Effector memory CD8-positive, alpha-beta T cell (primary cell): ENCODE results near the gene BAHCC1.
A peak's percentile ranks its signal among the peaks of the same experiment; 100 is the strongest.
"Not testable (repeated sequence)": the region's sequence is repeated elsewhere in the genome, so short reads cannot be mapped to it uniquely, and the experiment has no call there.

ENCODE experiments used
- ATAC-seq: fragments of 150-1000 bp; cut with Tn5 transposase; replicated peaks from 2 replicates; pipeline ENCODE4 v1.10.0; 2021; ENCODE audit warnings: mild to moderate bottlenecking, moderate library complexity
- DNase-seq, 3 experiments: peaks; one replicate each; pipeline ENCODE4 v3.0.0; 2021
- H3K27ac Mint-ChIP-seq, 2 donors: one replicate each; pipeline ENCODE4 v1.8.0; 2022; ENCODE audit warnings: mild to moderate bottlenecking in 2 of 2, mixed read lengths in 2 of 2, moderate library complexity in 2 of 2
- H3K27me3 Mint-ChIP-seq, 2 donors: one replicate each; pipeline ENCODE4 v1.8.0; 2022; ENCODE audit warnings: mixed read lengths in 2 of 2
- H3K36me3 Mint-ChIP-seq: one replicate; pipeline ENCODE4 v1.8.0; 2022; ENCODE audit warnings: mild to moderate bottlenecking, moderate library complexity, mixed read lengths; ENCODE audit not compliant: insufficient read depth
- H3K4me1 Mint-ChIP-seq, 2 donors: one replicate each; pipeline ENCODE4 v1.8.0; 2022; ENCODE audit warnings: low read depth in 2 of 2, mixed read lengths in 2 of 2
- H3K4me3 Mint-ChIP-seq, 2 donors: one replicate each; pipeline ENCODE4 v1.8.0; 2022; ENCODE audit warnings: mild to moderate bottlenecking in 2 of 2, mixed read lengths in 2 of 2, moderate library complexity in 2 of 2
- H3K9me3 Mint-ChIP-seq, 2 donors: one replicate each; pipeline ENCODE4 v1.8.0; 2022; ENCODE audit warnings: mixed read lengths in 2 of 2

Gene BAHCC1

GRCh38 chr17:81359218-81359617 is 36.0 kb upstream of the BAHCC1 start:
- DNase-seq: no peak
- peaks cover 3% of the 10 kb centered on the region in 2 donors for H3K4me1 Mint-ChIP-seq
- ATAC-seq: no peak
- H3K36me3 Mint-ChIP-seq: no peaks in the 10 kb centered on the region
- H3K9me3 Mint-ChIP-seq: no peaks in the 10 kb centered on the region
- H3K27me3 Mint-ChIP-seq: peaks cover 56 to 77% of the 10 kb centered on the region in 2 donors
- no peak overlapping the region for H3K27ac Mint-ChIP-seq
- no peak overlapping the region for H3K4me3 Mint-ChIP-seq

DNA sequence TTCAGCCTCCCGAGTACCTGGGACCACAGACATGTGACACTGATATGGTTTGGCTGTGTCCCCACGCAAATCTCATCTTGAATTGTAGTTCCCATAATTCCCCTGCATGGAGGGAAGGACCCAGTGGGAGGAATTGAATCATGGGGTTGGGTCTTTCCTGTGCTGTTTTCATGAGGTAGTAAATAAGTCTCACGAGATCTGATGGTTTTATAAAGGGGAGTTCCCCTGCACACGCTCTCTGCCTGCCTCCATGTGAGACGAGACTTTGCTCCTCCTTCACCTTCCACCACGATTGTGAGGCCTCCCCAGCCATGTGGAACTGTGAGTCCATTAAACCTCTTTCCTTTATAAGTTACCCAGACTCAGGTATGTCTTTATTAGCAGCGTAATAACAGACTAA is 33.3 kb upstream of the BAHCC1 start:
- H3K9me3 Mint-ChIP-seq, DNase-seq, H3K27ac Mint-ChIP-seq, H3K36me3 Mint-ChIP-seq, H3K4me3 Mint-ChIP-seq, ATAC-seq: not testable (repeated sequence)
- Mint-ChIP-seq H3K27me3 (peaks cover 60 to 85% of the 10 kb centered on the region in 2 donors), H3K4me1 (peaks cover 17 to 18% of the 10 kb centered on the region in 2 donors)

DNA sequence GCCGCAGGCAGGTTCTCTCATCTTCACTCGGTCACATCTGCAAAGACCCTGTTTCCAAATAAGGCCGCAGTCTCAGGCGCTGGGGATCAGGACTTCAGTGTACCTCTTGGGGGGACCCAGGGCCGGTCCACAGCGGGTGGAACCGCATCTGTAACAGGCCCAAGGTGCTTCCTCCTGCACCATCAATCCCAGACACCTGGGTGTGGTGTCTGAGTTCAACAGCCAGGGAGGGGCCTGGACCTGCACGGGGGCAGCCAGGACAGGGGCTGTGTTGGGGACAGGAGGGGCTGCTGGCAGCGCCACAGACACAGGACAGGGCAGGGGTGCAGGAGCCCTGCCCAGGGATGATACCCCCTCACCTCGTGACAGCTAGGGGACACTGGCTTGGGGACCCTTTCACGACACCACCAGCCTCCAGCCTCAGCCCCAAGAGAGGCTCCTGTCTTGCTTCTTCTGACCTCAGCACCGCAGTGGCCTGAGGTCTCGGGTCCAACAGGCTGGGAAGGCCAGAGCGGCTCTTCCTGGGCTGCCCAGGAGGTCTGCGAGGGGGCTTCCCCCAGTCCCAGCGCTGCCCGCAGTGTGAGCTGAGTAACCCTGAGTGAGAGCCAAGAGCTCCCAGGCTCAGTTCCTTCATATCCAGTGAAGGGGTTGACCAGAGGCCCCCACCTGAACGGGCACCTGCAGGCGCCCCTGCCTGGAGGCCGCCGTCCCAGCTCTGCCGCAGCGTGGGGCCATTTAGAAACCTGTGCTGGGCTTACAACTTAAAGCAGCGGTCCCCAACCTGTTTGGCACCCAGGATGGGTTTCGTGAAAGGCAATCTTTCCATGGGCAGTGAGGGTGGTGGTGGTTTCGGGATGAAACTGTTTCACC is 30.7 kb upstream of the BAHCC1 start:
- ATAC-seq (no peak), DNase-seq (no peak)
- no peak overlapping the region for H3K27ac Mint-ChIP-seq
- H3K4me1 Mint-ChIP-seq: peaks cover 14 to 15% of the 10 kb centered on the region in 2 donors
- H3K4me3 Mint-ChIP-seq: no peak overlapping the region
- peaks cover 42 to 73% of the 10 kb centered on the region in 2 donors for H3K27me3 Mint-ChIP-seq
- H3K36me3 Mint-ChIP-seq: no peaks in the 10 kb centered on the region
- no peaks in the 10 kb centered on the region for H3K9me3 Mint-ChIP-seq

DNA sequence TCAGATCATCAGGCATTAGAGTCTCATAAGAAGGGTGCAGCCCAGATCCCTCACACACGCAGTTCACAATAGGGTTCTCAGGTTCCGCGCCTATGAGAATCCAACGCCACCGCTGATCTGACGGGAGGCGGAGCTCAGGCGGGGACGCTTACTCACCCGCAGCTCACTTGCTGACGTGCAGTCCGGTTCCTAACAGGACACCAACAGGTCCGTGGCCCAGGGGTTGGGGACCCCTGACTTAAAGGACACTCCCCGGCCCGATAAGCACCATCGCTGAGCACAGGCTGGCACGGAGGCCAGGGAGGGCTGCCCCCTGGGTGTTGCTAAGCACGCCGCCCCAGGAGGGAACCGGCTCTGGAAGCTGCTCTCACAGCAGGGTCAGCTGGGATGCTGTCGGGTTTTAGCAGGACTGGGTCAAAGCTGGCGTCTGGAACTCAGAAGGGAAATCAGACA is 30.1 kb upstream of the BAHCC1 start:
- Mint-ChIP-seq H3K4me1 (peaks cover 14 to 15% of the 10 kb centered on the region in 2 donors), H3K27ac (no peak overlapping the region), H3K27me3 (peaks cover 39 to 70% of the 10 kb centered on the region in 2 donors), H3K9me3 (no peaks in the 10 kb centered on the region), H3K36me3 (no peaks in the 10 kb centered on the region), H3K4me3 (peak overlapping the region; percentile 65 to 76)
- DNase-seq (no peak), ATAC-seq (peak; percentile 48)

GRCh38 chr17:81365601-81366585 is 29.4 kb upstream of the BAHCC1 start:
- Mint-ChIP-seq H3K4me1 (peaks cover 14 to 15% of the 10 kb centered on the region in 2 donors), H3K9me3 (no peaks in the 10 kb centered on the region), H3K36me3 (no peaks in the 10 kb centered on the region), H3K27me3 (peaks cover 33 to 63% of the 10 kb centered on the region in 2 donors), H3K4me3 (peak overlapping the region; percentile 65 to 76), H3K27ac (no peak overlapping the region)
- DNase-seq (no peak), ATAC-seq (peak; percentile 79)

- DNase-seq (no peak), ATAC-seq (no peak)
- Mint-ChIP-seq H3K27me3 (peaks cover 33 to 62% of the 10 kb centered on the region in 2 donors), H3K4me1 (peaks cover 14 to 15% of the 10 kb centered on the region in 2 donors), H3K9me3 (no peaks in the 10 kb centered on the region), H3K27ac (no peak overlapping the region), H3K36me3 (no peaks in the 10 kb centered on the region), H3K4me3 (no peak overlapping the region)
These were observed 28.6 kb upstream of the BAHCC1 start for GRCh38 chr17:81366648-81367047.

DNA sequence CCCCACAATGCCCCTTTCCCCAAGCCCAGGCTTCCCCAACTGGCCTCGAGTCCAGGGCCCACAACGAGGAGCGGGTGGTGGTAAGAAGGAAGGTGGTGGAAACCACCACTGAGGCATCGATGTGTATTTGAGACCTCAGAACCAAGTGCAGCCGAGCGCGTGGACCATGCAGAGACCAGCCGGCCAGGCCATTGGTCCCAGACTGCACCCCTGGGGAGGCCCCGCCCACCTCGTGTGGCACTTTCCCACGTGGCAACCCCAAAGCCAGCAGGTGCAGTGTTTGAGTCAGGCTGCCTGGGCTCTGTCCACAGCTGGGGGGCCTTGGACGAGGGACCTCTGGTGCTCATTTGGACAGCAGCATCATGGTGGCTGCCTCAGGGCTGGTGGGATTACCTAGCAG is 28.1 kb upstream of the BAHCC1 start:
- H3K27me3 Mint-ChIP-seq: peaks cover 29 to 57% of the 10 kb centered on the region in 2 donors
- H3K4me3 Mint-ChIP-seq: no peak overlapping the region

GRCh38 chr17:81368161-81369022 is 26.9 kb upstream of the BAHCC1 start:
- DNase-seq: no peak
- Mint-ChIP-seq H3K36me3 (peaks cover 1% of the 10 kb centered on the region), H3K4me3 (no peak overlapping the region), H3K9me3 (no peaks in the 10 kb centered on the region), H3K4me1 (peaks cover 14 to 15% of the 10 kb centered on the region in 2 donors), H3K27ac (no peak overlapping the region), H3K27me3 (peaks cover 16 to 54% of the 10 kb centered on the region in 2 donors)
- ATAC-seq: no peak

More for the DNA sequence above, 28.1 kb upstream of the BAHCC1 start:
- Mint-ChIP-seq H3K9me3 (no peaks in the 10 kb centered on the region), H3K27ac (no peak overlapping the region), H3K4me1 (peaks cover 14 to 15% of the 10 kb centered on the region in 2 donors), H3K36me3 (no peaks in the 10 kb centered on the region)
- no peak for ATAC-seq
- no peak for DNase-seq

- Mint-ChIP-seq H3K27me3 (peaks cover 2 to 37% of the 10 kb centered on the region in 2 donors), H3K36me3 (peaks cover 3% of the 10 kb centered on the region), H3K9me3 (no peaks in the 10 kb centered on the region), H3K4me1 (peaks cover 10 to 12% of the 10 kb centered on the region in 2 donors), H3K27ac (no peak overlapping the region), H3K4me3 (no peak overlapping the region)
- ATAC-seq: no peak
- DNase-seq: no peak
These were observed 25.0 kb upstream of the BAHCC1 start for GRCh38 chr17:81370294-81370693.

- H3K27ac Mint-ChIP-seq: no peak overlapping the region
- no peak overlapping the region for H3K4me3 Mint-ChIP-seq
- no peaks in the 10 kb centered on the region for H3K4me1 Mint-ChIP-seq
- DNase-seq (no peak), ATAC-seq (no peak)
- peaks cover 0 to 23% of the 10 kb centered on the region in 2 donors for H3K27me3 Mint-ChIP-seq
- peaks cover 3% of the 10 kb centered on the region for H3K36me3 Mint-ChIP-seq
- no peaks in the 10 kb centered on the region for H3K9me3 Mint-ChIP-seq
These were observed 23.1 kb upstream of the BAHCC1 start for GRCh38 chr17:81371910-81372760.

DNA sequence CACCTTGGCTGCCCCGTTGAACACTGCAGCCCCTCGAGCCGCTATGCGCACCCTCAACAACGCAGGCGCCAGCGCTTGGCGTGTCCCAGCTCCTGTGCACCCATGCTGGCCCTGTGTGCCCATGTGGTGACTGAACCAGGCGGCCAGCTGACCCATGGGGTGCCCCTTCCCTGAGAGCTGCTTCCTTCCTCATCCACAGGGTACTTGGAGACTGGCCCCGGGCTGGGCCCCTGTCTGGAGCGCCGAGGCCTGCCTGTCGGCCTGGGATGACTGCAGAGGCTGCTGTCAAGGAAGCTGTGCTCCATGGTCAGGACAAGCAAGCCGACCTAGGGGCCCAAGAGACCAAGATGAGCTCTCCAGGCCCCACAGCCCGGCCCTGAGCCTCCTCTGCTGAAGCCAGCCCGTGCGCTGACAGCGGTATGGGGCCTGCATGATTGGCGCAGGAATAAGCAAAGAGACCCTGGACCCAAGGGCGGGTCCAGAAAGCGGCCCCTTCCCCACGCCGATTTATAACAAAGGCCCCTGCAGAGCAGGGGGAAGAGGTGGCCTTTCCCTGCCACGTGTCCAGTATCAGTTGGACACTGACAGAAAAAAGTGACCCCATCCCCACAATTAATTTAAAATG is 21.6 kb upstream of the BAHCC1 start:
- Mint-ChIP-seq H3K27me3 (peaks cover 0 to 21% of the 10 kb centered on the region in 2 donors), H3K9me3 (no peaks in the 10 kb centered on the region), H3K4me1 (no peaks in the 10 kb centered on the region), H3K27ac (no peak overlapping the region), H3K4me3 (no peak overlapping the region), H3K36me3 (peaks cover 3% of the 10 kb centered on the region)
- ATAC-seq (no peak), DNase-seq (no peak)

DNA sequence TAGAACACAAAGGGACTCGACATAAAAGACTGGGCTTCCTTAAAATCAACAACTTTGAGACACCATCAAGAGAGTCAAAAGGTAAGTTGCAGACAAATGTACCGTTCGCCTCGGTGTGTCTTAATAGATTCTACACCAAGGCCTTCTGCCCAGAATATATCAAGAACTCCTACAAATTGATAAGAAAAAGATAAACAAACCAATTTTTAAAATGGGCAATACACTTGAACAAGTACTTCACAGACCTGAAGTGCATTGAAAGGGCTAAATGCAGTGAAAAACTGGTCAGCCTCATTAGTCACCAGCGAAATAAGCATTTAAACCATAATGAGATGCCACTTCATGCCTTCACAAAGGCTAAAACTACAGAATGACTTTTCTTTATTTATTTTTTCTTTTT is 20.4 kb upstream of the BAHCC1 start:
- ATAC-seq (no peak), DNase-seq (no peak)
- no peak overlapping the region for H3K27ac Mint-ChIP-seq
- no peaks in the 10 kb centered on the region for H3K9me3 Mint-ChIP-seq
- peaks cover 3% of the 10 kb centered on the region for H3K36me3 Mint-ChIP-seq
- no peaks in the 10 kb centered on the region for H3K4me1 Mint-ChIP-seq
- no peak overlapping the region for H3K4me3 Mint-ChIP-seq
- H3K27me3 Mint-ChIP-seq: peaks cover 0 to 9% of the 10 kb centered on the region in 2 donors
